Measurements from ENCODE around the gene BRD1.
A peak's percentile ranks its signal among the peaks of the same experiment; 100 is the strongest.
"Not testable (repeated sequence)": the region's sequence is repeated elsewhere in the genome, so short reads cannot be mapped to it uniquely, and the experiment has no call there.

BRD1 gene

GRCh38 chr22:49767355-49768062 is 60.2 kb downstream of the BRD1 start:
- peak; percentile 52 for DNase-seq

GRCh38 chr22:49765951-49766350 is 61.7 kb downstream of the BRD1 start:
- no peak for DNase-seq

DNA sequence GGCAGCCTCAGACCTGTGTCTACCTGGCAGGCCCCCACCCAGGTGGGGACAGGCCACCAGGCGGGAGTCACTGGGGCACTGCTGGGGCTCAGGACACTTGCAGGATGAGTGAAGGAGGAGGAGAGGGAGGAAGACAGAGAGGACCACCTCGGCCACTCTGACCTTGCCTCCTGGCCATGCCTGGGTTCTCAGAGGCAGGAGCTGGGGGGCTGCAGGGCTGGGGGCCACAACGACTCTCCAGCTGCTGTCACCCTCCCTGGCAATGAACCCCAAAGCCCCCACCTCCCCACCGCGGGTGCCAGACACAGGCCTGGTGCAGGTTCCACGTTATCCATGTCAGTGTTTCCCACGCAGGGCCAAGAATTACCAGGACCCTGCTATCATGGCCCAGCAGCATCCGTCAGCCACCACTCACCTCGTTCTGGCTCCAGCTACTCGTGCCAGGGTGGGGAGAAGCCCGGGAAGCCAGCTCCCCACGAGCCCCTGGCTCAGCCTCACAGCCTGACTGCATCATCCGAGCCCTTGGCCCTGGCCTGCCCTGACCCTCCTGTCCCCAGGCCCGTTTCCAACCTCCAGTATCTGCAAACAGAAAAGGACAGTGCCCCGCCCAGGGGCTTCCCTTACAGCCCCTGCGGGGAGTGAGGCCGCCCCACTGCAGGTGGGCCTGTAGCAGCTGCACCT is 62.4 kb downstream of the BRD1 start:
- no peak for DNase-seq

DNA sequence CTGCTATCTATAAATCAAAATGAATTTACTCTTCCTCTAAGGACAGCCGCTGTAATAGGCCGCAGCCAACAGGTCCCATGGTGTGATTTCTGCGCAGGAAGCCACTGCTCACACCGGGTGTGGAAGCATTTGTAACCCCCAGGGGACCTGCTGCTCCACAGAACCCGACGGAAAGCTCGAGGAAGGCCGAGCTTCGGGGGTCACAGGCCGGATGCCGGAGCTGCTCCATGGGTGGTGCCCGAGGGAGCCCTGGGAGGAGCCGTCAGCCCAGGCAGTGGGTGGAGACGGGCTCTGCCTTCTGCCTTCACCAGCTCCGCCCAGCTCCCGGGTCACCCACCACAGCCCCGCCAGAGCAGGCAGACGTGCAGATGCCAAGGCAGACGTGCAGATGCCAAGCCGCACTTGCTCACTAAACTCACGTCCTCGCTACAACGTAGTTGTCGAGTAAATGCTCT is 63.5 kb downstream of the BRD1 start:
- no peak for DNase-seq

DNA sequence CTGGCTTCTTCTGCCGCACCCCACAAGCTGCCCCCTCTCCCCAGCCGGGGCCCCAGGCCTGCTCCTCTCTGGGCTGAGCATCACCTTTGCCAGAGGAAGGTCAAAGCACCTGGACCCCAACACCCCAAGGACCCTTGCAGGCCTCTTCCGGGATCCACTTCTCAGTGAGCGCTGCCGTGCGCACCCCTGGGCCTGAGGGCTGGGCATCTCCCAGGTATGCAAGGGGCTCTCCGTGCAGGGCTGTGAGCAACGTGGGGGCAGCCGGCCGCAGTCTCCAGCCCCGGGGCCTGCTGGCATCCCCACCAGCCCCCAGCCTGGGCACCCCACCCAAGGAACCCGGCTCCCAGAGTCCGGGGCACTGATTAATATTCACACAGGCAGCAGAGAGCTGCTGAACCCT is 64.0 kb downstream of the BRD1 start:
- no peak for DNase-seq

DNA sequence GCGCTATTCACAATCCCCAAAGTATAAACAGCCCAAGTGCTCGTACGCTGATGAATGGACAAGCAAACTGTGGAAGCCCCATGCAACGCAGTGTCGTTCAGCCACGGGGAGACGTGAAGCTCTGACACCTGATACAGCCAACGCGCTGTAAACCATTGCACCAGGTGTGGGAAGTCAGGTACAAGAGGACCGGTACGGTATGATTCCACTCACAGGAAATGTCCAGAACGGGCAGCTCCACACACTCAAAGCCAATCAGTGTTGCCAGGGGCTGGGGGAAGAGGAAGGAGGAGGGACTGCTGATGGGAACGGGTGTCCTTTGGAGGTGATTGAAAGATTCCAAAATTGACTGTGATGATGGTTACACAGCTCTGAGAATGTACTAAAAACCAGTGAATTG is 64.5 kb downstream of the BRD1 start:
- DNase-seq, result no peak

DNA sequence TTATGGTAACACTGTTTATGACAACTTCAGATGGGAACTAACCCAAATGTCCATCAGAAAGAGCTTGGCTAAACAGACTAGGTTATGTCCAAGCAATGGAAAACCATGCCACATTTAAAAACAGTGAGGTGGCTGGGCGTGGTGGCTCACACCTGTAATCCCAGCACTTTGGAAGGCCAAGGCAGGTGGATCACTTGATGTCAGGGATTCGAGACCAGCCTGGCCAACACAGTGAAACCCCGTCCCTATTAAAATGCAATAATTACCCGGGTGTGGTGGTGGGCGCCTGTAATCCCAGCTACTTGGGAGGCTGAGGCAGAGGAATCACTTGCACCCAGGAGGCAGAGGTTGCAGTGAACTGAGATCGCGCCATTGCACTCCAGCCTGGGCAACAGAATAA is 65.1 kb downstream of the BRD1 start:
- DNase-seq, result not testable (repeated sequence)

DNA sequence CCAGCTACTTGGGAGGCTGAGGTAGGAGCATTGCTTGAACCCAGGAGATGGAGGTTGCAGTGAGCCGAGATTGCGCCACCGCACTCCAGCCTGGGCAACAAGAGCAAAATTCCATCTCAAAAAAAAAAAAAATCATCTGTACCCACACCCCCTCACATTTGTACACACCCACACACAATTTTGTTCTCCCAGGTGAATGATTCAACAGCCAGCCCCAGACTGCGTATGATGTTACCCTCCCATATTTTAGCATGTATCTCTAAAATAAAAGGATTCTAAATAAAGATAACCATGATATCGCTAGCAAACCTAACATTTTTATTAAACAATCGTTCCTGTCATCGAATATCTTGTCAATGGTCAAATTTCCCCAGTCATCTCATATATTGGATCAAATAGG is 65.8 kb downstream of the BRD1 start:
- no peak for DNase-seq

GRCh38 chr22:49760630-49761571 is 66.8 kb downstream of the BRD1 start:
- no peak for DNase-seq

DNA sequence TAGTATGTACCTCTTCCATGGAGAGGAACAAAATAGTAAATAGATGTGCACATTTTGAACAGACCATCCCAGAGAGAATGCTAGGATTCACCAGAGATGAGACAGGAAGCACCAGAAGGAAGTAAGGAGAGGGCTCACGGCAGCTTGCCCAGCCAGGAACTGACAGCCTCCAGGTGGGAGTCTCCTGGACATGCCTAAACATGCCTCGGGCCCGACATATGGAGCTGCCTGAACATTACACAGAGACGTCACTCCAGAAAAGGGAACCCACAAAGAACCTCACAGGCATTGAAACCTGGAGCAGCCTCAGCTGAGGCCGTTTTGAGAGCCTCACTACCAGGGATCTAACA is 67.4 kb downstream of the BRD1 start:
- no peak for DNase-seq

- DNase-seq, result no peak
These were observed 71.0 kb downstream of the BRD1 start for GRCh38 chr22:49756676-49757075.

DNA sequence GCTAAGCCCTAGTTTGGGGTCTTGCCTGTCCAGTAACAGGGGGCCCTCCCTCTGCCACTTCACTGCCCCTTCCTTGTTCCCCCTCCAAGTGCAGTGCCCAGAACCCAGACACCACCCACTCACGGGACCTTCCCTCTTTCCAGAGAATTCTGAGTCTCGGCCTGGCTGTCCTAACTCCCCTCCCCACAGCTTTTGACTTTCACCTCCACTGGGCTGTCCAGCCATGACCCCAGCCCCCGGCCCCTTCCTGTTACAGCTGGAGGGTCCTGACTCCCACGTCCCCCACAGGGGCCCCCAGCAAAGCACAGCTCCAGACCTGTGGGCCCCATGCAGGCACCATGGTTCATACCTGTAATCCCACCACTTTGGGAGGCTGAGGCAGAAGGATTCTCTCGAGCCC is 71.5 kb downstream of the BRD1 start:
- no peak for DNase-seq

- no peak for DNase-seq
These were observed 72.1 kb downstream of the BRD1 start for GRCh38 chr22:49755631-49756001.

DNA sequence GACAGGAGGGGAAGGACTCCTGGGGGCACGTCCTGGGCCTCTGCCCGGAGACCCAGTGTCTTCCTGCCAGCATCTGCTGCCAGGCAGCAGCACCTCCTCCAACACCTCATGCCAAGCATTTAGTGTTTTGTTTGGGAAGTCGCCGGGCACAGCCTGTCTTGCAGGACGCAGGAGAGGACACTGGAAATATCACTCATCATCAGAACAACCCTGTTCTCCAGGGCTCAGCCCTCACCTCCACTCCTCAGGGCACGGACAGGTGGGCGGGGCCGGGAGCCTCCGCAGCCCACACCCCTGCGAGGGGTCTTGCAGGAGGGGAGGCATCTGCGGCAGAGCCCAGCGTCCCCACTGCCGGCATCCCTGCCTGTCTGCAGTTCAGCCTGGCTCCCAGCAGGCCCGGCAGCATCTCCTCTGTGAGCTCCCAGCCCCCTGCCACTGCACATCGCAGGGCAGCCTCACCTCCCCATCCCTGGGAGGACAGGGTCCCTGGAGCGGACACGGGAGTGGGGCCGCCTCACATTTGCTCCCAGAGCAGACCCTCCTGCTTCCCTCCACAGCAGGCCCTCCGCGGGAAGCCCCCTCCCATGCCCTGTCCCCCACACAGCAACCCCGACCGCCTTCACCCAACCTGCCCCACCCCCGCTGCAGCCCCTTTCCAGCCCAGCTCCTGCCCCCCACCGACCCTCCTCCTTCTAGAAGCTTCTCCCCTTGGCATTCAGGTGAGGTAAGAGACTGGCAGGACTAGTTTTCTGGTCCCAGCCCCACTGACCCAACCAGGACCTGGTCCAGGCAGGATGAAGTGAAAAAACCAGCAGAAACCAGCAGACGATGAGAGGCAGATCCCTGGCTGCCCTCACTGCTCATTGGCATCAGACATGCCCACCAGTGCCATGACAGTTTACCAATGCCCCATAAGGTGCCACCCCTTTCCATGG is 72.7 kb downstream of the BRD1 start:
- no peak for DNase-seq

GRCh38 chr22:49753961-49754695 is 73.5 kb downstream of the BRD1 start:
- DNase-seq, result no peak

DNA sequence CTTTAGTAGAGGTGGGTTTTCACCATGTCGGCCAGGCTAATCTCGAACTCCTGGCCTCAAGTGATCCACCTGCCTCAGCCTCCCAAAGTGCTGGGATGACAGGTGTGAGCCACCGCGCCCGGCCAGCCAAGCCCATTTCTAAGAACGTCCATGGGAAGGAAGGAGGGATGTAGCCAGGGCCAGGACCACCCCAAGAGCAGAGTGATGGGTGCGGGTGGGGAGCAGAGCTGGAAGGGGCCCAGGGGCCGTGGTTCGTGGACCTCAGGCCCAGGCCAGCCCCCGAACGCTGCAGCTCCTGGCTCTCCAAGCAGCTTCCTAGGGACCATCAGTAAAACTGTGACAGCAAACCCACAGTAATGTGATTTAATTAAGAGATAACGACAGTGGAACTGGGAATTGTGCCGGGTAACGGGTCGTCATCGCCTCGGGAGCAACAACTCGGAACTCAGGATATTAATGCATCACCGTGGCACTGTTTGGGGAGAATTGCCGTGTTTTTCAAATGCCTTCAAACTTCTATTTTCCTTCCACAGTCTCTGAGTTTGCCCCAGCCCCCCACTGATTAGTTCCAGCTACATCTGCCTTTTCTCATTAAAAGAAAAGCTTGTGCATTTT is 74.3 kb downstream of the BRD1 start:
- no peak for DNase-seq

- DNase-seq, result no peak
These were observed 75.0 kb downstream of the BRD1 start for GRCh38 chr22:49752598-49753091.

DNA sequence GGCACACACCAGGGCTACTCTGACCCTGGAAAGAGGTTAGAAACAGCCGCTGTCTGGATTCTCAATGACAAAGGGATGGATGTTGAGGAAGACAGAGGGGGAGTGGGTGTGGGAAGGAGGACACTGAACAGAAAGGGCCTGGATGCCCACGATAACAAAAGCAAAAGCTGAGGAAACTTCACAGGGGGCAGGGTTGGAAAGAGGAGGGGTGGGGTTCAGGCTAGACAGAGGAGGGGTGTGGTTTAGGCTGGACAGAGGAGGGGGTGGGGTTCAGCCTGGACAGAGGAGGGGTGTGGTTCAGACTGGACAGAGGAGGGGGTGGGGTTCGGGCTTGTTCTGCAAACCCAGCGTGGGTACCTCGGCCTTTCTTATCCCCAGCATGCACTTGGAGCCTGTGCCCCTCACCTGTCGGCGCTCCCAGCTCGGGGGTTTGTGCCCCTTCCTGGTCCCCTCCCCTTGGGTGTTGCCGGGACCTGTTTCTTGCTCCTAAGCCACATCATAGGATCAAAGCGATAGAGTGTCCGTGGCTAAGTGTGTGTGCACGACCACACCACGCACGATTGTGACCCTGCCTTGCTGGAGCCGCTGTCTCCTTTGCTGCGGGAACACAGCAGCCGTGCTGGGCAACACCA is 75.6 kb downstream of the BRD1 start:
- DNase-seq, result no peak

DNA sequence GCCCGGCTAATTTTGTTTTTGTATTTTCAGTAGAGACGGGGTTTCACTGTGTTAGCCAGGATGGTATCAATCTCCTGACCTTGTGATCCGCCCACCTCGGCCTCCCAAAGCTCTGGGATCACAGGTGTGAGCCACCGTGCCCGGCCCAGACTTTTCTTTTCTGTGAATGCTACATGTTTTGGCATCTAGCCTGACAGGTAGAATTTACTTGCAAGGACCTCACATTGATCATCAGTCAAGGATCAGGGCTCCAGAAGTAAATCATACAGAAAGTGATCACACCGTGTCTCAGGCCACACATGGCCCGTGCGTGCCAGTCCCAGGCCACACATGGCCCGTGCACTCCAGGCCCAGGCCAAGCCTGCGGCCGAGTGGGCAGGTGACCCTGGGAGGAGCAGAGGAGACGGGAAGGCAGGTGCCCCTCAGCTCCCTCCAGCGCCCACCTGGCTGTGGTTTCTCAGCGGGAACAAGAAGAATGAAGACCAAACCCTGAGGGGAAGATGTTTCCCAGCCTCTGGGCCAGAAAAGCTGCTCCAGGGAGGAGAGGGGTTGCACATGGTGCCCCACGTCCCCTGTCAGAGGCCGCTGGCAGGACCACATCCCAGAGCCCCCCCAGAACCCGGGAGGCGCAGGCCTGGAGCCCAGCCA is 76.2 kb downstream of the BRD1 start:
- DNase-seq, result no peak

- no peak for DNase-seq
These were observed 77.7 kb downstream of the BRD1 start for GRCh38 chr22:49749885-49750510.
